ENCODE measurements around the gene TRMT1L. TPM values are rescaled to one million over a fixed set of nuclear protein-coding genes. Genes with fewer than 3 reads are reported as not detected.
"Not testable (repeated sequence)": the region's sequence is repeated elsewhere in the genome, so short reads cannot be mapped to it uniquely, and the experiment has no call there.

Gene TRMT1L, protein sequence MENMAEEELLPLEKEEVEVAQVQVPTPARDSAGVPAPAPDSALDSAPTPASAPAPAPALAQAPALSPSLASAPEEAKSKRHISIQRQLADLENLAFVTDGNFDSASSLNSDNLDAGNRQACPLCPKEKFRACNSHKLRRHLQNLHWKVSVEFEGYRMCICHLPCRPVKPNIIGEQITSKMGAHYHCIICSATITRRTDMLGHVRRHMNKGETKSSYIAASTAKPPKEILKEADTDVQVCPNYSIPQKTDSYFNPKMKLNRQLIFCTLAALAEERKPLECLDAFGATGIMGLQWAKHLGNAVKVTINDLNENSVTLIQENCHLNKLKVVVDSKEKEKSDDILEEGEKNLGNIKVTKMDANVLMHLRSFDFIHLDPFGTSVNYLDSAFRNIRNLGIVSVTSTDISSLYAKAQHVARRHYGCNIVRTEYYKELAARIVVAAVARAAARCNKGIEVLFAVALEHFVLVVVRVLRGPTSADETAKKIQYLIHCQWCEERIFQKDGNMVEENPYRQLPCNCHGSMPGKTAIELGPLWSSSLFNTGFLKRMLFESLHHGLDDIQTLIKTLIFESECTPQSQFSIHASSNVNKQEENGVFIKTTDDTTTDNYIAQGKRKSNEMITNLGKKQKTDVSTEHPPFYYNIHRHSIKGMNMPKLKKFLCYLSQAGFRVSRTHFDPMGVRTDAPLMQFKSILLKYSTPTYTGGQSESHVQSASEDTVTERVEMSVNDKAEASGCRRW
- 10 to 100 TPM; 13.9 to 16.2 TPM for total RNA-seq
- long read RNA-seq, full-length matches to known transcripts = 13 of 15 reads
- long read RNA-seq, partial matches to known transcripts = 1 of 15 reads
- long read RNA-seq, other reads (novel, unspliced or antisense) = 1 of 15 reads

DNA sequence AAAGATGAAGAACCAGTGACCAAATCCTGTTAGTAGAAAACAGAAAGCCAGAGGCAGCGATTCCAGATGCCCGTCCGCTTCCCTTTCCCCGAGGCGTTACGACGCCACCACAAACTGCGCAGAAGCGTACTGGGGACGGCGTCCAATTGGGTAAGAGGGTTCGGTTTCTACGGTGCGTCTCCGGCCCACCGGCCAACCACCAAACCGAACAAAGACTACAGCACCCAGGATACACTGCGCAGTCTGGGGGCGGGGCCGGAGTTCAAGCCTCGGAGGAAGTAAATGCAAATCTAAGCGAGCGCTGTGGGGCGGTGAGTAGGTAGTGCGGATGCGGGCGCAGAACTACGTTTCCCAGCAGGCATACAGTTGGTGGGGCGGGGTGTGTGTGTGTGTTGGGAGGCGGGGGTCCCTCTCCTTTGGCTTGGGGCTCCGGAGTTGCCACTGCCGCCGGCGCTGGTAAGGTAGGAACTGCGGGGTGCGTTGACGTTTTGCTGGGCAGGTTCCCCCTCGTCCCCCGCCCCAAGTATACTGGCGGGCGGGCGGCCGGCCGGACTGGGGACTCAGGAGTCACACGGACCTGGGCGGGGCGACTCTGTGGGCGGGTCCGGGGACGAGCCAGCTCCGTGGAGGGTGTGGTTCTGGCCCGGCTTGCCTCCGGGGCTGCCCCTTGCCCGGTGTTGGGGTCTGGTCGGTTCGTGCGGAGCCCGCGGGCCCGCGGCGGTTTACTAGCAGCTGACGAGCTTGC, at the start of gene TRMT1L, which contains the start of gene SWT1:
Gene TRMT1L (minus strand): TSS at position 100 of the 745 bp plus-strand sequence. CDS start 241 bp downstream, outside the sequence.
Gene SWT1 (plus strand): TSS at position 314 of the 745 bp plus-strand sequence. CDS start 3,675 bp downstream, outside the sequence.
- intact Hi-C loops (cut with DNase I, micrococcal nuclease) = loop anchor here in 1 of 2 donors (10.0 kb wide), 1 partner anchor 1218 kb away; the partner anchor contains the start of genes ODR4 and TPR
- peak; percentile 100 for DNase-seq
- peak; percentile 91 for ATAC-seq

DNA sequence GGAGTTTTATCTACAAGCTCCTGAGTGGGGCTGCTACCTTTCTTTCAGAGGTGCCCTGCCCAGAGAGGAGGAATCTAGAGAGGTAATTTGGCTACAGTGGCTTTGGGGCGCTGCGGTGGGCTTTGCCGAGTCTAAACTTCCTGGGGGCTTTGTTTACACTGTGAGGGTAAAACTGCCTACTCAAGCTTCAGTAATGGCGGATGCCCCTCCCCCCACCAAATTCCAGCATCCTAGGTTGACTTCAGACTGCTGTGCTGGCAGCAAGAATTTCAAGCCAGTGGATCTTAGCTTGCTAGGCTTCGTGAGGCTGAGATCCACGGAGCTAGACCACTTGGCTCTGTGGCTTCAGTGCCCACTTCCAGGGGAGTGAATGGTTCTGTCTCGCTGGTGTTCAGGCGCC, 44.1 kb upstream of the TRMT1L start:
- intact Hi-C loops (cut with DNase I, micrococcal nuclease) = no loop called here
- DNase-seq = no peak
- no peak for ATAC-seq

DNA sequence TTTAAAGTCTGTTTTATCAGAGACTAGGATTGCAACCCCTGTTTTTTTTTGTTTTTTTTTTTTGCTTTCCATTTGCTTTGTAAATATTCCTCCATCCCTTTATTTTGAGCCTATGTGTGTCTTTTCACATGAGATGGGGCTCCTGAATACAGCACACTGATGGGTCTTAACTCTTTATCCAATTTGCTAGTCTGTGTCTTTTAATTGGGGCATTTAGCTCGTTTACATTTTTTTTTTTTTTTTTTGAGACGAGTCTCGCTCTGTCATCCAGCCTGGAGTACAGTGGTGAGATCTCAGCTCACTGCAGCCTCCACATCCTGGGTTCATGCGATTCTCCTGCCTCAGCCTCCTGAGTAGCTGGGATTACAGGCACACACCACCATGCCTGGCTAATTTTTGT, 42.0 kb upstream of the TRMT1L start:
- DNase-seq; intact Hi-C loops (cut with DNase I, micrococcal nuclease); ATAC-seq: not testable (repeated sequence)

DNA sequence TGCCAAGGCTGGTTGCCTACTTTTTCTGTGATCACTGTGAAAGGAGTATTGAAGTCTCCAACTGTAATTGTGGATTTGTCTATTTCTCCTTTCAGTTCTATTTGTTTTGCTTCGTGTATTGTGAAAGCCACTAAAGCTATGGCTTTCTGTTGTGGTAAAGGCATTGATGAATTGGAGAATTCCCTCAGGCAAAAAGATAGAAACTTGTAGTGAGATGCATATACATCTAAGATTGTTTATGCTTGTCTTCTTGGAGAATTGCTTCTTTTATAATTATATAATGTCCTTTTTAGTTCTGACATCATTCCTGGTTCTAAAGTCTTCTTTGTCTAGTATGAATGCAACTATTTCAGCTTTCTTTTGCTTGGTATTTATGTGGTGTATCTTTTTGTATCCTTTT, 37.0 kb upstream of the TRMT1L start:
- no peak for ATAC-seq
- DNase-seq = no peak
- intact Hi-C loops (cut with DNase I, micrococcal nuclease) = no loop called here

GRCh38 chr1:185170291-185170848, 13.6 kb upstream of the TRMT1L start:
- intact Hi-C loops (cut with DNase I, micrococcal nuclease) = loop anchor here in 1 of 2 donors (10.0 kb wide), 1 partner anchor 176 kb away; no protein-coding TSS in a partner anchor
- ATAC-seq (peak; percentile 68), DNase-seq (peak in 1 of 2 donors; percentile 16)

DNA sequence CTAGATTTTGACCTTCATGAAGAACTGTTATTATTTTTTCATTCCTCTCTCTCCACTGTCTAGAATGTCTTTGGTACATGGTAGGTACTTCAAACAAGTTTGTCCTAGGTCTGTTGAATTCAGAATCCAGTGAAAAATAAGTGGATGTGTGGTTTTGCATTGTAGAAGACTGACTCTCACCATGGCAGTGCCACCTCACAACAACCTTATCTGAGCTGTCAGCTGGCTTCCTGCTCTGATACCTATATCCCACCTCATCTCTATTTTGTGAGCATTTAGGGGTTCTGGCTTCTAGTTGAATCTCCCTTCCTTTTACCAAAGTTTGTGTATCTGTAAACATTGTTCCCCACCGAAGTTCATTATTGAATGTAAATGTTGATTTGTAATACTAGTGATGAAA, 9.4 kb upstream of the TRMT1L start:
- no peak for DNase-seq
- intact Hi-C loops (cut with DNase I, micrococcal nuclease) = no loop called here
- no peak for ATAC-seq

GRCh38 chr1:185162491-185162890, 5.7 kb upstream of the TRMT1L start:
- intact Hi-C loops (cut with DNase I, micrococcal nuclease) = no loop called here
- no peak for DNase-seq
- no peak for ATAC-seq

DNA sequence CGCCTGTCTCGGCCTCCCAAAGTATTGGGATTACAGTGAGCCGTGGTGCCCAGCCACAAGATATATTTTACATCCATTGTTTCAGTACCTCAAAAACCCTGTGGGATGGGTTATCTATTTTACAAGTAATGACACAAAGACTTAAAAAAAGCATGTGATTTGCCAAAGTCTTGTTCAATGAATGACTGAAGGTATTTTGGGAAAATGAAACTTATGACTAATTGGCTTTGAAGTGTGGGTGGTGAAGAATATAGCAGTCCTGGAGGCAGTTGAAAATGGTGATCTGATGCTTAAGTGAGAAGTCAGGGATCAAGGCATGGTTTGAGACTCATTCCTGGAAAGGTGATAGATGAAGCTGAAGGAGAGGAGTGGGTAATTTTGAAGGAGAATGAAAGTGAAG, 3.2 kb upstream of the TRMT1L start:
- DNase-seq = no peak
- intact Hi-C loops (cut with DNase I, micrococcal nuclease) = loop anchor here in 1 of 2 donors (10.0 kb wide), 1 partner anchor 1215 kb away; the partner anchor contains the start of genes ODR4 and TPR
- ATAC-seq = no peak

DNA sequence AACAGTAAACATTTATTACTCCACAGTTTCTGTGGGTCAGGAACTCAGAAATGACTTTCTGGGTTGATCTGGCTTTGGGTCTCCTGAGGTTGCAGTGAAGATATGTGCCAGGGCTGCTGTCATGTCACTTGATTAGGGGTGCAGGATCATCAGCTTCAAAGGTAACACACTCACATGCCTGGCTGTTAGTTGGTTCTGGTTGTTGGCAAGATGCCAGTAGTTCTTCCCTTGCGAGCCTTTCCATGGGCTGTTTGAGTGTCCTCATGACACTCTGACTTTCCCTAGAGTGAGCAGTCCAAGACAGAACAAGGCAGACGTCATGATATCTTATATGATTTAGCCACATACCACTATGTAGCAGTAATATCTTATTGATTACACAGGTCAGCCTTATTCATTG, 2.0 kb upstream of the TRMT1L start:
- DNase-seq (no peak), ATAC-seq (no peak)
- intact Hi-C loops (cut with DNase I, micrococcal nuclease) = loop anchor here in 1 of 2 donors (10.0 kb wide), 1 partner anchor 1216 kb away; the partner anchor contains the start of genes ODR4 and TPR

- DNase-seq (no peak), ATAC-seq (peak; percentile 13)
- intact Hi-C loops (cut with DNase I, micrococcal nuclease) = loop anchor here in 1 of 2 donors (10.0 kb wide), 1 partner anchor 1217 kb away; the partner anchor contains the start of genes ODR4 and TPR
These were observed 1.1 kb upstream of the TRMT1L start for GRCh38 chr1:185157599-185158412.

DNA sequence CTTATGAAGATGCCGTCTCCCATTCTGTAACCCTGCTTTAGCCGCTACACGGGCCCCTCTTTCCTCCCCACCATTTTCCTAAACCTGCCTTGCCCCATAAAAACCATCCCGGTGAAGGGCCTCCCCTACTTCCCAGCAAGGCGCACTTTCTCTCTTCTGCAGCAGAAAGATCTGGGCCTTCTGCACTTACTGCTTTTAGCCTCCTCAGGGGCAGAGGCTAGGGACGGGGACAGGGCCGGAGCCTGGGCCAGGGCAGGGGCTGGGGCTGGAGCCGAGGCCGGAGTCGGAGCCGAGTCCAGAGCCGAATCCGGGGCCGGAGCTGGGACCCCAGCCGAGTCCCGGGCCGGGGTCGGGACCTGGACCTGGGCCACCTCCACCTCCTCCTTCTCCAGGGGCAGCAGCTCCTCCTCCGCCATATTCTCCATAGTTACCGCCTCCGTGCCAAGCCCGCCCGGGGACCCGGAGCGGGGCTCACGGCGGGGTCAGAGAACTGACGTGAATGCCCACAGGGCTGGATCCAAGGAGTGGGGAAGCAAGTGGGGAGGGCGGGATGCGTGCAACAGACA, 382 bp downstream of the TRMT1L start:
- ATAC-seq (peak; percentile 47), DNase-seq (no peak)
- intact Hi-C loops (cut with DNase I, micrococcal nuclease) = loop anchor here in 1 of 2 donors (10.0 kb wide), 1 partner anchor 1218 kb away; the partner anchor contains the start of genes ODR4 and TPR

GRCh38 chr1:185155600-185156287, 1.0 kb downstream of the TRMT1L start:
- DNase-seq = no peak
- intact Hi-C loops (cut with DNase I, micrococcal nuclease) = loop anchor here in 1 of 2 donors (10.0 kb wide), 1 partner anchor 1219 kb away; the partner anchor contains the start of genes ODR4 and TPR

DNA sequence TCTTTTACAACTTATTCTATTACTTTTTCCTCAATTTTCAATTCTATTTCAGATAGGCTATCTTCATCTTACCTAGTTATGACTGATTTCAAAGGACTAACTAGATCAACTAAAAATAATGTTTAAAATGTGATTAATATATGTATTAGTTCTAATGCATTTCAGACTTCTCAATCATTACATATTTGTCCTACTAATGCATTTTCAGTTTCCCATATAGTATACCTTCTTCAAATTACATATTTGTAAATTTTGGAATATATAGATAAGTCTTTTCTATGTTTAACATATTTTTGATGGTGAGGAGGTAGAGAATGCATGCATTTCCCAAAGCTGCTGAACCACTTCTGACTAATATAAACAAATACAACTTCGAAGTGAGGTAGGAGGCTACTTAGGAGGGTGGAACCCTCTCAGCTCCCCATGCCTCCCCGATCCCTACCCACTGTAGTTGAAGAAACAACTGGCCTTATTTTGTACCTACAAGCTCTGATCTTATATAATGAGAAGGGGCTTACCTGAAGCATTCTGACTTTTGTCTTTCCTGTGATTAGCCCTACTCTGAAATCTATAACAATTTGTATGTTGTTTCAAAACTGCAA, 1.7 kb downstream of the TRMT1L start:
- ATAC-seq (no peak), DNase-seq (no peak)
- intact Hi-C loops (cut with DNase I, micrococcal nuclease) = loop anchor here in 1 of 2 donors (10.0 kb wide), 1 partner anchor 1220 kb away; the partner anchor contains the start of genes ODR4 and TPR

More at GRCh38 chr1:185155600-185156287, 1.0 kb downstream of the TRMT1L start:
- ATAC-seq = no peak

DNA sequence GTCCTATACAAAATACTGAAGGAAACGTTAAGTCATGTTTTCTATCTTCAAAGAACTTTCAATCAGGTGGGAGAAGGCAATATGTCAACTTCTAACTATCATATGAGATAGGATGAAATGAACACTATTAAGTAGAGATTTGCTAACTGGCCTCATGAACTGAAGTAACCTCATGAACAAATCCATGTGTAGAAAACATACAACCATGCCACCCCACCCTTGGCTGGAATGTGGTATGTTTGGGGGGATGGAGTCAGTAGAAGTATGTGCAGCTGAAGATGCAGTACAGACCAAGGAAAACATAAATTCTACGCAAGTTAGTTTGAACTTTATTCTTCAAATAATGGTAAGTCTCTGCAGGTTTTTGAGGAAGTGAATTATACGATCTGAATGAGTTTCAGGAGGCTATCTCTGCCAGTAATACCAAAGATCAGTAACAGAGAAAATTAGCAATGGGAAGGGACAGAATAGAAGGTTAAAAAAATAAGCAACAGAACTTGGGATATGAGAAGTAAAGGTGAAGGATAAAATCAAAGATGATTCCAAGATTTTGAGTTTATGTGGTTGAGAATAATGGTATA, 4.5 kb downstream of the TRMT1L start:
- no peak for ATAC-seq
- DNase-seq = no peak
- intact Hi-C loops (cut with DNase I, micrococcal nuclease) = loop anchor here in 1 of 2 donors (10.0 kb wide), 1 partner anchor 1223 kb away; the partner anchor contains the start of genes ODR4 and TPR

DNA sequence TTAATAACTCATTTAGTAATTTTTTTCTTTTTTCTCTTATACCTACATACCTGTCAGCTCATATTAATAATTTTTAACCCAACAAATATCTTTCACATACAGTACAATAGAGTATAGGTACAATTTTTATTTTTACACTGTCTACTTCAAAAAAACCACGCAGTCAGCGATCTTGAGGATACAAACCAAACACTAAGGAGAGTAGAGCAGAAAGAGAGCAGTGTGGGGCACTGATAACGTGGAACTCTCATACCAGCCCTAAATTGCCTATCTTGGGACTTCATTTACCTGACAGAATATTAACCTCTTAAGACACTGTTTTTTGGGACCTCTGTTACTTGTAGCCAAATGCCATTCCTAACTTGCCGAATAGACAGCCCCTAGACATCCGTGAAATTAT, 5.5 kb downstream of the TRMT1L start:
- no peak for ATAC-seq

More for the DNA sequence above, 5.5 kb downstream of the TRMT1L start:
- intact Hi-C loops (cut with DNase I, micrococcal nuclease) = loop anchor here in 1 of 2 donors (10.0 kb wide), 1 partner anchor 1224 kb away; the partner anchor contains the start of genes ODR4 and TPR
- DNase-seq = no peak
